ENCODE data around the gene HELQ. TPM values are rescaled to one million over a fixed set of nuclear protein-coding genes. Genes with fewer than 3 reads are reported as not detected.

Gene HELQ
- total and polyA plus RNA-seq, 10 of the 15 experiments (the other 5 are each of a cell fraction or from before 2014, with no cell fraction given), result 4.5 to 13.3 (median 10.6) TPM

DNA sequence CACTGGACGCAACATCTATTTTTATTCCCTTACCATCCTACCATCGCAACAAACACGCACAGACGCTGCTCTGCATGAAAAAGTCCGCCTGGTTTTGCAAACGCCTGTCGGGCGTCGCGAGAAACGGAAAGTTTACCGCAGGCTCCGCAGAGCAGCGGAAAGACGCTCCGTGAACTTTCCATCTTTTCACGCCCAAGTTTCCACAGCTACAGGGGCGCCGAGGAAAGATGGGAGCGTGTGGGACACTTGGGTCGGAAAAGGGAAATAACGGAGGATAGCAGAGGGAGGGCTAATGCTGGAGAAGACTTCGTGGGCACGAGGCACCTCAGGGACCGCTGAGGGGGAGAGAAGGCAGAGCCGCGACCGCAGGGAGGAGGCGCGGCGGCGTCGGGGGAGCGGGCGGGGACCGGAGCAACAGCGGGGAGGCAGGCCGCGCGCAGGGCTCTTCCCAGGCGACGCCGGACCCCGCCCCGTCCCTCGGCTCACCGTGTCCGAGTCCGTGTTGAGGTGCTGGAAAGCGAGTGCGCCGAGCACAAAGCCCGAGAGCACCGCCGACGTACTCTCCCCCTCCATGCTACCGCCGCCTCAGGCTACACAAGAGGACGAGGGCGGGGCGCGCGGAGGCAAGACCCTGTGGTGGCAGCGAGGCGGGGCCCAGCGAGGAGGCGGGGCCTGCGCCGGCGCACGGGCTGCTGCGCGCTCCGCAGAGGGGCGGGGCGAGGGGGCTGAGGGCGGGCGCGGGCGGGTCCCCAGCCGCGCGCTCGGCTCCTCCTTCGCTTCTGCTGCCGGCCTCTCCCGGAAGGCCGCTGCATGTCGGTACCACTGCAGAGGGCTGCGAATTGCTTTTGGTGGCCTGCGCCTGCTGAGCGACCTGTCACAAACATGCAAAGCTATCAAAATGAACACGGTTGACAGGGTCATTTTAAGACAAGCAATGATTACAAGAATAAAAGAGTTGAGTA, 29.2 kb upstream of the HELQ start, which contains the start of gene ABRAXAS1 (continued):
- peak; percentile 57 for TF ChIP-seq YY1 (IDR thresholded peaks at IDR 0.05; ENCODE audit: low read depth, low read length)
- no peak for TF ChIP-seq CREB1 (IDR thresholded peaks at IDR 0.05; ENCODE audit: low read depth)
- no peak for TF ChIP-seq JUND (IDR thresholded peaks at IDR 0.05; ENCODE audit: low read depth, low read length)
- TF ChIP-seq SMC3 (IDR thresholded peaks at IDR 0.05; ENCODE audit: borderline replicate concordance, low read length), result no peak
- no peak for TF ChIP-seq ATF3 (IDR thresholded peaks at IDR 0.05; ENCODE audit: borderline replicate concordance, extremely low read depth, low read depth, low read length)
- TF ChIP-seq ZNF207 (IDR thresholded peaks at IDR 0.05; ENCODE audit: borderline replicate concordance), result 0 out of 2 replicates have a peak, but pooled peaks have one; percentile 26
- TF ChIP-seq NR2C1 (IDR thresholded peaks at IDR 0.05), result 0 out of 2 replicates have a peak, but pooled peaks have one; percentile 12
- TF ChIP-seq RAD51 (IDR thresholded peaks at IDR 0.05), result no peak
- TF ChIP-seq, protein P1, sequence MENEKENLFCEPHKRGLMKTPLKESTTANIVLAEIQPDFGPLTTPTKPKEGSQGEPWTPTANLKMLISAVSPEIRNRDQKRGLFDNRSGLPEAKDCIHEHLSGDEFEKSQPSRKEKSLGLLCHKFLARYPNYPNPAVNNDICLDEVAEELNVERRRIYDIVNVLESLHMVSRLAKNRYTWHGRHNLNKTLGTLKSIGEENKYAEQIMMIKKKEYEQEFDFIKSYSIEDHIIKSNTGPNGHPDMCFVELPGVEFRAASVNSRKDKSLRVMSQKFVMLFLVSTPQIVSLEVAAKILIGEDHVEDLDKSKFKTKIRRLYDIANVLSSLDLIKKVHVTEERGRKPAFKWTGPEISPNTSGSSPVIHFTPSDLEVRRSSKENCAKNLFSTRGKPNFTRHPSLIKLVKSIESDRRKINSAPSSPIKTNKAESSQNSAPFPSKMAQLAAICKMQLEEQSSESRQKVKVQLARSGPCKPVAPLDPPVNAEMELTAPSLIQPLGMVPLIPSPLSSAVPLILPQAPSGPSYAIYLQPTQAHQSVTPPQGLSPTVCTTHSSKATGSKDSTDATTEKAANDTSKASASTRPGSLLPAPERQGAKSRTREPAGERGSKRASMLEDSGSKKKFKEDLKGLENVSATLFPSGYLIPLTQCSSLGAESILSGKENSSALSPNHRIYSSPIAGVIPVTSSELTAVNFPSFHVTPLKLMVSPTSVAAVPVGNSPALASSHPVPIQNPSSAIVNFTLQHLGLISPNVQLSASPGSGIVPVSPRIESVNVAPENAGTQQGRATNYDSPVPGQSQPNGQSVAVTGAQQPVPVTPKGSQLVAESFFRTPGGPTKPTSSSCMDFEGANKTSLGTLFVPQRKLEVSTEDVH (IDR thresholded peaks at IDR 0.05; ENCODE audit: low read depth, partially characterized antibody), result no peak
- peak; percentile 75 for TF ChIP-seq SMAD5 (IDR thresholded peaks at IDR 0.05; ENCODE audit: low read depth)
- TF ChIP-seq ZZZ3 (IDR thresholded peaks at IDR 0.05; ENCODE audit: control insufficient read depth, insufficient read length, low read depth), result no peak
- peak; percentile 75 for TF ChIP-seq BACH1 (IDR thresholded peaks at IDR 0.05; ENCODE audit: borderline replicate concordance)
- peak; percentile 63; the same call in 1 of the 2 replicates for TF ChIP-seq TAF1 (IDR thresholded peaks at IDR 0.05; ENCODE audit: borderline replicate concordance, low read depth, low read length)
- 0 out of 2 replicates have a peak, but pooled peaks have one; percentile 23 for TF ChIP-seq ZBTB40 (IDR thresholded peaks at IDR 0.05; ENCODE audit: borderline replicate concordance)
- TF ChIP-seq ZNF24 (IDR thresholded peaks at IDR 0.05), result no peak
- TF ChIP-seq, protein P2, sequence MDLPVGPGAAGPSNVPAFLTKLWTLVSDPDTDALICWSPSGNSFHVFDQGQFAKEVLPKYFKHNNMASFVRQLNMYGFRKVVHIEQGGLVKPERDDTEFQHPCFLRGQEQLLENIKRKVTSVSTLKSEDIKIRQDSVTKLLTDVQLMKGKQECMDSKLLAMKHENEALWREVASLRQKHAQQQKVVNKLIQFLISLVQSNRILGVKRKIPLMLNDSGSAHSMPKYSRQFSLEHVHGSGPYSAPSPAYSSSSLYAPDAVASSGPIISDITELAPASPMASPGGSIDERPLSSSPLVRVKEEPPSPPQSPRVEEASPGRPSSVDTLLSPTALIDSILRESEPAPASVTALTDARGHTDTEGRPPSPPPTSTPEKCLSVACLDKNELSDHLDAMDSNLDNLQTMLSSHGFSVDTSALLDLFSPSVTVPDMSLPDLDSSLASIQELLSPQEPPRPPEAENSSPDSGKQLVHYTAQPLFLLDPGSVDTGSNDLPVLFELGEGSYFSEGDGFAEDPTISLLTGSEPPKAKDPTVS (IDR thresholded peaks at IDR 0.05; ENCODE audit: low read depth, low read length), result no peak
- TF ChIP-seq RBBP5 (conservative IDR thresholded peaks at IDR 0.05), result no peak
- TF ChIP-seq WRNIP1 (IDR thresholded peaks at IDR 0.05; ENCODE audit: borderline replicate concordance, low read depth, low read length), result no peak
- TF ChIP-seq IRF4 (IDR thresholded peaks at IDR 0.05; ENCODE audit: low read depth, low read length), result no peak
- no peak for TF ChIP-seq MTA2 (IDR thresholded peaks at IDR 0.05; ENCODE audit: low read depth)
- TF ChIP-seq NR2C2 (IDR thresholded peaks at IDR 0.05; ENCODE audit: borderline replicate concordance, control insufficient read depth, insufficient read length, low read depth), result no peak
